ENCODE results near the gene CRTAC1. TPM values are rescaled to one million over a fixed set of nuclear protein-coding genes. Genes with fewer than 3 reads are reported as not detected.

Gene CRTAC1
- total RNA-seq, 1 experiment from 2014 or later: 0.20 TPM

DNA sequence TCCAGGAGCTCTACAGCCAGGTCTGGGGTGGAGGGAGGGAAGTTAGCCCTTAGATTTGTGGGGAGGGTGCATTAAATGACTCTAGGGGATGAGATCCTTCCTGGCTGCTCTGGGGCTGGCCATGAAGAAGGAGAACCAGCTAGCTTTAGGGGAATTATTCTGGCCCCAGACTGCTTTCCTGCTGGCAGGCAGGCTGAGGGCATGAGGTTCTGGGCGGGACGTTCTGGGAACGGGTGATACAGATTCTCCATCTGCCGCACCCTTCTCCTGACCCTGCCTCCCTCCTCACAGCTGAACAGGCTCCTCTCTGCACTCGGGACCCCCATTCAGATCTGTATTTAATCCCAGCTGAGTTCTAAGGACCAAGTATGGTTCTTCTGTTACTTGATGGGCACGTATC lies 156.9 kb downstream of the CRTAC1 start:
- intact Hi-C loops (cut with micrococcal nuclease): no loop called here
- Histone ChIP-seq H2AFZ (ENCODE audit: low read depth, low read length, poor library complexity, severe bottlenecking) (no peak overlapping the region), H3K4me3 (replicated peaks in 1 of 2; ENCODE audit: low read depth in 1 of 2, low read length in 2 of 2) (no peak overlapping the region), H3K4me1 (ENCODE audit: control insufficient read depth in 1 of 2, insufficient read depth in 2 of 2, low read length in 2 of 2) (peaks cover 9 to 14% of the 10 kb centered on the region in 2 experiments; a peak in 3 of 4 replicates), H3K9me3 (ENCODE audit: control insufficient read depth in 1 of 2, insufficient read depth in 1 of 2, low read depth in 1 of 2, low read length in 2 of 2) (no peaks in the 10 kb centered on the region), H4K20me1 (ENCODE audit: insufficient read depth) (no peaks in the 10 kb centered on the region), H3K36me3 (ENCODE audit: control insufficient read depth in 1 of 2, insufficient read depth in 2 of 2, low read length in 2 of 2) (no peaks in the 10 kb centered on the region), H3K27me3 (ENCODE audit: insufficient read depth, low read length) (no peaks in the 10 kb centered on the region; the same call in 1 of the 2 replicates), H3K9ac (ENCODE audit: low read length) (no peak overlapping the region), H3K27ac (ENCODE audit: low read depth, low read length) (no peak overlapping the region), H3K9me2 (ENCODE audit: insufficient read depth) (no peaks in the 10 kb centered on the region), H3K79me2 (ENCODE audit: insufficient read depth, low read length) (no peaks in the 10 kb centered on the region), H3K4me2 (ENCODE audit: low read length) (no peak overlapping the region)
- CTCF ChIA-PET: interaction anchor here (1.1 kb wide), 1 partner anchor 82 kb away, joined by 3 read pairs; no protein-coding TSS in a partner anchor
- ATAC-seq (no peak), DNase-seq (ENCODE audit: low read depth, low spot score) (no peak)
- RAD21 ChIA-PET (ENCODE audit: low non-redundant PET in 1 of 2, low total read pairs in 2 of 2, uncharacterized antibody in 2 of 2, unreplicated experiment in 2 of 2): no interaction called here
- no peak for TF ChIP-seq YY1 (IDR thresholded peaks at IDR 0.05; ENCODE audit: extremely low read depth, insufficient replicate concordance, low read depth, low read length)
- TF ChIP-seq, protein P1, sequence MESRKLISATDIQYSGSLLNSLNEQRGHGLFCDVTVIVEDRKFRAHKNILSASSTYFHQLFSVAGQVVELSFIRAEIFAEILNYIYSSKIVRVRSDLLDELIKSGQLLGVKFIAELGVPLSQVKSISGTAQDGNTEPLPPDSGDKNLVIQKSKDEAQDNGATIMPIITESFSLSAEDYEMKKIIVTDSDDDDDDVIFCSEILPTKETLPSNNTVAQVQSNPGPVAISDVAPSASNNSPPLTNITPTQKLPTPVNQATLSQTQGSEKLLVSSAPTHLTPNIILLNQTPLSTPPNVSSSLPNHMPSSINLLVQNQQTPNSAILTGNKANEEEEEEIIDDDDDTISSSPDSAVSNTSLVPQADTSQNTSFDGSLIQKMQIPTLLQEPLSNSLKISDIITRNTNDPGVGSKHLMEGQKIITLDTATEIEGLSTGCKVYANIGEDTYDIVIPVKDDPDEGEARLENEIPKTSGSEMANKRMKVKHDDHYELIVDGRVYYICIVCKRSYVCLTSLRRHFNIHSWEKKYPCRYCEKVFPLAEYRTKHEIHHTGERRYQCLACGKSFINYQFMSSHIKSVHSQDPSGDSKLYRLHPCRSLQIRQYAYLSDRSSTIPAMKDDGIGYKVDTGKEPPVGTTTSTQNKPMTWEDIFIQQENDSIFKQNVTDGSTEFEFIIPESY (IDR thresholded peaks at IDR 0.05; ENCODE audit: extremely low read depth, insufficient replicate concordance, low read length): no peak
- TF ChIP-seq EZH2 (IDR thresholded peaks at IDR 0.05): no peak
- no peak for TF ChIP-seq EZH2phosphoT487 (IDR thresholded peaks at IDR 0.05; ENCODE audit: borderline replicate concordance)
- TF ChIP-seq, protein P2, sequence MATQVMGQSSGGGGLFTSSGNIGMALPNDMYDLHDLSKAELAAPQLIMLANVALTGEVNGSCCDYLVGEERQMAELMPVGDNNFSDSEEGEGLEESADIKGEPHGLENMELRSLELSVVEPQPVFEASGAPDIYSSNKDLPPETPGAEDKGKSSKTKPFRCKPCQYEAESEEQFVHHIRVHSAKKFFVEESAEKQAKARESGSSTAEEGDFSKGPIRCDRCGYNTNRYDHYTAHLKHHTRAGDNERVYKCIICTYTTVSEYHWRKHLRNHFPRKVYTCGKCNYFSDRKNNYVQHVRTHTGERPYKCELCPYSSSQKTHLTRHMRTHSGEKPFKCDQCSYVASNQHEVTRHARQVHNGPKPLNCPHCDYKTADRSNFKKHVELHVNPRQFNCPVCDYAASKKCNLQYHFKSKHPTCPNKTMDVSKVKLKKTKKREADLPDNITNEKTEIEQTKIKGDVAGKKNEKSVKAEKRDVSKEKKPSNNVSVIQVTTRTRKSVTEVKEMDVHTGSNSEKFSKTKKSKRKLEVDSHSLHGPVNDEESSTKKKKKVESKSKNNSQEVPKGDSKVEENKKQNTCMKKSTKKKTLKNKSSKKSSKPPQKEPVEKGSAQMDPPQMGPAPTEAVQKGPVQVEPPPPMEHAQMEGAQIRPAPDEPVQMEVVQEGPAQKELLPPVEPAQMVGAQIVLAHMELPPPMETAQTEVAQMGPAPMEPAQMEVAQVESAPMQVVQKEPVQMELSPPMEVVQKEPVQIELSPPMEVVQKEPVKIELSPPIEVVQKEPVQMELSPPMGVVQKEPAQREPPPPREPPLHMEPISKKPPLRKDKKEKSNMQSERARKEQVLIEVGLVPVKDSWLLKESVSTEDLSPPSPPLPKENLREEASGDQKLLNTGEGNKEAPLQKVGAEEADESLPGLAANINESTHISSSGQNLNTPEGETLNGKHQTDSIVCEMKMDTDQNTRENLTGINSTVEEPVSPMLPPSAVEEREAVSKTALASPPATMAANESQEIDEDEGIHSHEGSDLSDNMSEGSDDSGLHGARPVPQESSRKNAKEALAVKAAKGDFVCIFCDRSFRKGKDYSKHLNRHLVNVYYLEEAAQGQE (IDR thresholded peaks at IDR 0.05; ENCODE audit: low read depth): no peak
- TF ChIP-seq, protein P3, sequence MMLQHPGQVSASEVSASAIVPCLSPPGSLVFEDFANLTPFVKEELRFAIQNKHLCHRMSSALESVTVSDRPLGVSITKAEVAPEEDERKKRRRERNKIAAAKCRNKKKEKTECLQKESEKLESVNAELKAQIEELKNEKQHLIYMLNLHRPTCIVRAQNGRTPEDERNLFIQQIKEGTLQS (IDR thresholded peaks at IDR 0.05): no peak
- TF ChIP-seq FOSL1 (IDR thresholded peaks at IDR 0.05; ENCODE audit: low read depth): no peak
- TF ChIP-seq SP1 (IDR thresholded peaks at IDR 0.05; ENCODE audit: low read depth): no peak
- no peak for TF ChIP-seq ZNF274 (IDR thresholded peaks at IDR 0.05; ENCODE audit: low read depth, low read length)
- no peak for TF ChIP-seq TCF7L2 (IDR thresholded peaks at IDR 0.05; ENCODE audit: borderline replicate concordance, extremely low read depth, insufficient read depth, insufficient read length)
- no TSS peak for BruUV-seq (replicated peaks)
- POLR2A ChIA-PET: no interaction called here

Measured in HCT116 (cell line).